HEK293 (cell line): ENCODE measurements around the gene OLR1.
"Not testable (repeated sequence)": the region's sequence is repeated elsewhere in the genome, so short reads cannot be mapped to it uniquely, and the experiment has no call there.

Experiments used
- CTCF ChIA-PET: fragments of 350-600 bp; formaldehyde crosslinking; extraction: SDS; loops from one replicate; lab custom pipeline; 2021; ENCODE audit warnings: antibody characterized with exemption; lab: Yijun Ruan, JAX
- POLR2A ChIA-PET: fragments of 300-600 bp; formaldehyde crosslinking; extraction: SDS; loops from one replicate; lab custom pipeline; 2020; ENCODE audit warnings: antibody characterized with exemption, inconsistent platforms; lab: Yijun Ruan, JAX
- H3K27ac ChIP-seq: fragments of 200-500 bp; sonication (Bioruptor generic); 2 replicates; pipeline ENCODE4 v1.5.1; 2014; ENCODE audit warnings: low read depth, low read length, control low read depth, inconsistent platforms; ENCODE audit errors: extremely low read depth
- H3K36me3 ChIP-seq, 2 experiments: fragments of 200-500 bp in 1 of 2; sonication (Bioruptor generic) in 1 of 2; 1 replicate in 1 of 2; 2 replicates in 1 of 2; pipeline ENCODE4 v1.5.1; 2014 to 2017; ENCODE audit warnings: inconsistent platforms in 2 of 2, low read length in 2 of 2; ENCODE audit not compliant: control insufficient read depth in 2 of 2, insufficient read depth in 1 of 2
- H3K4me1 ChIP-seq: fragments of 200-500 bp; sonication (Bioruptor generic); 2 replicates; pipeline ENCODE4 v1.5.1; 2014; ENCODE audit warnings: mild to moderate bottlenecking, low read length, inconsistent platforms; ENCODE audit not compliant: control insufficient read depth, insufficient read depth
- H3K4me3 ChIP-seq: 2 replicates; pipeline ENCODE4 v1.5.1; 2011; ENCODE audit warnings: low read depth, mild to moderate bottlenecking, control low read depth, low read length, moderate library complexity
- H3K9me3 ChIP-seq: fragments of 200-500 bp; sonication (Bioruptor generic); 2 replicates; pipeline ENCODE4 v1.5.1; 2014; ENCODE audit warnings: low read depth, low read length, inconsistent platforms; ENCODE audit not compliant: control insufficient read depth, insufficient read depth
- FEZF1 ChIP-seq: fragments of 450-650 bp; formaldehyde crosslinking; IDR thresholded peaks from 2 replicates; pipeline ENCODE4 v1.5.1; 2016; ENCODE audit warnings: missing biosample characterization, missing genetic modification characterization
- GFI1B ChIP-seq: fragments of 450-650 bp; formaldehyde crosslinking; IDR thresholded peaks from 2 replicates; pipeline ENCODE4 v1.5.1; 2016; ENCODE audit warnings: missing biosample characterization, missing genetic modification characterization
- ZBTB1 ChIP-seq: fragments of 450-650 bp; formaldehyde crosslinking; IDR thresholded peaks from 2 replicates; pipeline ENCODE4 v1.5.1; 2016; ENCODE audit warnings: missing biosample characterization, missing genetic modification characterization
- ZNF121 ChIP-seq: fragments of 450-650 bp; formaldehyde crosslinking; IDR thresholded peaks from 2 replicates; pipeline ENCODE4 v1.5.1; 2016; ENCODE audit warnings: missing biosample characterization, missing genetic modification characterization
- ZNF132 ChIP-seq: fragments of 450-650 bp; formaldehyde crosslinking; IDR thresholded peaks from 2 replicates; pipeline ENCODE4 v1.5.1; 2017; ENCODE audit warnings: missing biosample characterization, missing genetic modification characterization, borderline replicate concordance
- ZNF16 ChIP-seq: fragments of 450-650 bp; formaldehyde crosslinking; IDR thresholded peaks from 2 replicates; pipeline ENCODE4 v1.5.1; 2016; ENCODE audit warnings: low read depth, missing biosample characterization, missing genetic modification characterization
- ZNF416 ChIP-seq: fragments of 450-650 bp; formaldehyde crosslinking; IDR thresholded peaks from 2 replicates; pipeline ENCODE4 v1.5.1; 2016; ENCODE audit warnings: missing biosample characterization, missing genetic modification characterization
- ZNF48 ChIP-seq: fragments of 450-650 bp; formaldehyde crosslinking; IDR thresholded peaks from 2 replicates; pipeline ENCODE4 v1.5.1; 2016; ENCODE audit warnings: missing biosample characterization, missing genetic modification characterization
- ZNF501 ChIP-seq: fragments of 450-650 bp; formaldehyde crosslinking; IDR thresholded peaks from 2 replicates; pipeline ENCODE4 v1.5.1; 2016; ENCODE audit warnings: missing biosample characterization, missing genetic modification characterization
- ZNF623 ChIP-seq: fragments of 450-650 bp; formaldehyde crosslinking; IDR thresholded peaks from 2 replicates; pipeline ENCODE4 v1.5.1; 2016; ENCODE audit warnings: missing biosample characterization, missing genetic modification characterization
- ZNF677 ChIP-seq: fragments of 450-650 bp; IDR thresholded peaks from 2 replicates; pipeline ENCODE4 v1.5.0; 2018; ENCODE audit warnings: missing biosample characterization, mild to moderate bottlenecking, missing genetic modification characterization, moderate library complexity
- ZNF837 ChIP-seq: fragments of 450-650 bp; formaldehyde crosslinking; IDR thresholded peaks from 2 replicates; pipeline ENCODE4 v1.5.1; 2016; ENCODE audit warnings: missing biosample characterization, missing genetic modification characterization
- ZNF843 ChIP-seq: fragments of 450-650 bp; formaldehyde crosslinking; IDR thresholded peaks from 2 replicates; pipeline ENCODE4 v1.5.1; 2016; ENCODE audit warnings: missing biosample characterization, missing genetic modification characterization
- TF ChIP-seq, protein P1 (sequence below): fragments of 450-650 bp; formaldehyde crosslinking; IDR thresholded peaks from 2 replicates; pipeline ENCODE4 v1.5.1; 2016; ENCODE audit warnings: missing biosample characterization, missing genetic modification characterization
- TF ChIP-seq, protein P2 (sequence below): fragments of 450-650 bp; formaldehyde crosslinking; IDR thresholded peaks from 2 replicates; pipeline ENCODE4 v1.5.1; 2016; ENCODE audit warnings: missing biosample characterization, missing genetic modification characterization

OLR1 gene

DNA sequence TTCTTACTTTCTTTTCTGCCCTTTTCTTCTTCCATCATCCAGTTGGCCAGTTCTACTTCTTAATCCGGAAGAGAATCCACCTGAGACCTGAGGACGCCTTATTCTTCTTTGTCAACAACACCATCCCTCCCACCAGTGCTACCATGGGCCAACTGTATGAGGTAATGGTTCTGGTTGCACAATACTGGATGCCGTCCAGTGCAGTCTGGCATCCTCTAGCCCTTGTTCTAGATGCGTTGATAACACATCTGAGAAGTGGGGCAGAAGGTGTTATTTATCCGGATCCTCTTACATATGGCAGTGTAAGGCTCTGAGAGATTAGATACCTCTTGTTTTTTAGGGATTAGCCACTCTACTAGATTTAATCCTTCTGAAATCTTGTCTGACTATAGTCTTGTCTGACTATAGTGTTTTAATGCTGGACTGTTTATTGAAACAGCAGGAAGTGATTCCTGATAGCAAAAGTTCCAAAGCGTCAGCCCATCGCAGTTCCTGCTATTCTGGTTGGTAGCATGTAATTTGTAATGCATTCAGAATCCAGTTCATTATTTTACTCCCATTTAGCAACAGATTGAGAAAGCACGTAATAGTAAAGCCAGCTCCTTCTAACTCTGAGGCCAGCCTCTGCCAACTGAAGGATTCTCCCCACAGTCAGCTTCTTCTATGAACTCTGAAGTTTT lies 48.6 kb upstream of the OLR1 start:
- Histone ChIP-seq H3K4me3 (no peak overlapping the region), H3K36me3 (peaks cover 24 to 67% of the 10 kb centered on the region in 2 experiments), H3K9me3 (no peaks in the 10 kb centered on the region), H3K27ac (no peak overlapping the region), H3K4me1 (no peaks in the 10 kb centered on the region)
- CTCF ChIA-PET: interaction anchor here (0.5 kb wide), 1 partner anchor 482 kb away, joined by 4 read pairs; no protein-coding TSS in a partner anchor
- TF ChIP-seq ZNF843 (tag by site-specific recombination): no peak
- no peak for TF ChIP-seq ZNF501 (tag by site-specific recombination)
- no peak for TF ChIP-seq ZBTB1 (tag by site-specific recombination)
- no peak for TF ChIP-seq ZNF623
- POLR2A ChIA-PET: no interaction called here

DNA sequence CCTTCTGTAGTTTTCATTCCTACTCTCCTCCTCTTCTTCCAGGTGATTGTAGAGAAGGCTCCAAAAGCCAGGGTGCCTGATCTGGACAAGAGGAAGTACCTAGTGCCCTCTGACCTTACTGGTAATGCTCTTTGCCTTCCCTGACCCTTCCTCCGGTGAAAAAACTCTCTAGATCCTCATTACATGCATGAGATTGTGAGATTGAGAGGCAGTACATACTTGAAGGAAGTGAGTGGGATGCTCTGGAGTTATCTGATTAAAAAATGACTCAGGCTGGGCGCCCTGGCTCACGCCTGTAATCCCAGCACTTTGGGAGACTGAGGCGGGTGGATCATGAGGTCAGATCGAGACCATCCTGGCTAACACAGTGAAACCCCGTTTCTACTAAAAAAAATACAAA lies 46.1 kb upstream of the OLR1 start:
- POLR2A ChIA-PET: no interaction called here
- Histone ChIP-seq H3K36me3 (peaks cover 20 to 53% of the 10 kb centered on the region in 2 experiments), H3K9me3 (no peaks in the 10 kb centered on the region), H3K4me1 (peaks cover 6% of the 10 kb centered on the region), H3K4me3 (no peak overlapping the region), H3K27ac (no peak overlapping the region)
- no peak for TF ChIP-seq ZNF121 (tag by site-specific recombination)
- TF ChIP-seq ZNF16 (tag by site-specific recombination): no peak
- no peak for TF ChIP-seq GFI1B (tag by site-specific recombination)
- TF ChIP-seq ZNF837 (tag by site-specific recombination): no peak
- no peak for TF ChIP-seq FEZF1 (tag by site-specific recombination)
- no peak for TF ChIP-seq ZNF677 (tag by site-specific recombination)
- no peak for TF ChIP-seq ZNF416 (tag by site-specific recombination)
- TF ChIP-seq, protein P1, sequence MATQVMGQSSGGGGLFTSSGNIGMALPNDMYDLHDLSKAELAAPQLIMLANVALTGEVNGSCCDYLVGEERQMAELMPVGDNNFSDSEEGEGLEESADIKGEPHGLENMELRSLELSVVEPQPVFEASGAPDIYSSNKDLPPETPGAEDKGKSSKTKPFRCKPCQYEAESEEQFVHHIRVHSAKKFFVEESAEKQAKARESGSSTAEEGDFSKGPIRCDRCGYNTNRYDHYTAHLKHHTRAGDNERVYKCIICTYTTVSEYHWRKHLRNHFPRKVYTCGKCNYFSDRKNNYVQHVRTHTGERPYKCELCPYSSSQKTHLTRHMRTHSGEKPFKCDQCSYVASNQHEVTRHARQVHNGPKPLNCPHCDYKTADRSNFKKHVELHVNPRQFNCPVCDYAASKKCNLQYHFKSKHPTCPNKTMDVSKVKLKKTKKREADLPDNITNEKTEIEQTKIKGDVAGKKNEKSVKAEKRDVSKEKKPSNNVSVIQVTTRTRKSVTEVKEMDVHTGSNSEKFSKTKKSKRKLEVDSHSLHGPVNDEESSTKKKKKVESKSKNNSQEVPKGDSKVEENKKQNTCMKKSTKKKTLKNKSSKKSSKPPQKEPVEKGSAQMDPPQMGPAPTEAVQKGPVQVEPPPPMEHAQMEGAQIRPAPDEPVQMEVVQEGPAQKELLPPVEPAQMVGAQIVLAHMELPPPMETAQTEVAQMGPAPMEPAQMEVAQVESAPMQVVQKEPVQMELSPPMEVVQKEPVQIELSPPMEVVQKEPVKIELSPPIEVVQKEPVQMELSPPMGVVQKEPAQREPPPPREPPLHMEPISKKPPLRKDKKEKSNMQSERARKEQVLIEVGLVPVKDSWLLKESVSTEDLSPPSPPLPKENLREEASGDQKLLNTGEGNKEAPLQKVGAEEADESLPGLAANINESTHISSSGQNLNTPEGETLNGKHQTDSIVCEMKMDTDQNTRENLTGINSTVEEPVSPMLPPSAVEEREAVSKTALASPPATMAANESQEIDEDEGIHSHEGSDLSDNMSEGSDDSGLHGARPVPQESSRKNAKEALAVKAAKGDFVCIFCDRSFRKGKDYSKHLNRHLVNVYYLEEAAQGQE (tag by site-specific recombination): no peak
- TF ChIP-seq, protein P2, sequence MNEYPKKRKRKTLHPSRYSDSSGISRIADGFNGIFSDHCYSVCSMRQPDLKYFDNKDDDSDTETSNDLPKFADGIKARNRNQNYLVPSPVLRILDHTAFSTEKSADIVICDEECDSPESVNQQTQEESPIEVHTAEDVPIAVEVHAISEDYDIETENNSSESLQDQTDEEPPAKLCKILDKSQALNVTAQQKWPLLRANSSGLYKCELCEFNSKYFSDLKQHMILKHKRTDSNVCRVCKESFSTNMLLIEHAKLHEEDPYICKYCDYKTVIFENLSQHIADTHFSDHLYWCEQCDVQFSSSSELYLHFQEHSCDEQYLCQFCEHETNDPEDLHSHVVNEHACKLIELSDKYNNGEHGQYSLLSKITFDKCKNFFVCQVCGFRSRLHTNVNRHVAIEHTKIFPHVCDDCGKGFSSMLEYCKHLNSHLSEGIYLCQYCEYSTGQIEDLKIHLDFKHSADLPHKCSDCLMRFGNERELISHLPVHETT (tag by site-specific recombination): no peak
- TF ChIP-seq ZNF48 (tag by site-specific recombination): no peak
- TF ChIP-seq ZNF132 (tag by site-specific recombination): no peak
- CTCF ChIA-PET: no interaction called here

GRCh38 chr12:10215946-10216345 lies 44.0 kb upstream of the OLR1 start:
- H3K4me1 ChIP-seq, H3K27ac ChIP-seq, POLR2A ChIA-PET, H3K4me3 ChIP-seq, H3K9me3 ChIP-seq: not testable (repeated sequence)
- CTCF ChIA-PET: interaction anchor here (1.9 kb wide), 1 partner anchor 20 kb away, joined by 7 read pairs; no protein-coding TSS in a partner anchor
- H3K36me3 ChIP-seq: peaks cover 13 to 32% of the 10 kb centered on the region in 2 experiments
